Liver (tissue), 3 donors: ENCODE data around the gene RPTOR.

Experiments
- CTCF ChIP-seq: fragments of 150-350 bp; IDR thresholded peaks from 2 replicates; pipeline ENCODE4 v1.5.1; 2017; ENCODE audit warnings: improper control_type of control experiment, low read depth, low read length; ENCODE audit not compliant: missing input control
- RAD21 ChIP-seq, 2 donors: IDR thresholded peaks; 2 replicates each; pipeline ENCODE4 v1.6.1; 2016; ENCODE audit warnings: antibody characterized with exemption in 2 of 2, mild to moderate bottlenecking in 2 of 2
- donor health status: healthy.
- donor health status: healthy.

GRCh38 chr17:80848449-80849102, 303.9 kb downstream of the RPTOR start:
- no peak for TF ChIP-seq CTCF
- no peak for TF ChIP-seq RAD21 (IDR thresholded peaks at IDR 0.05)
